ELR (cell line): ENCODE results near the gene TRPM2.

Source experiments
- DNase-seq: peaks from one replicate; pipeline ENCODE4 v3.0.0-alpha.2; 2015; ENCODE audit warnings: low read depth

TRPM2 gene

DNA sequence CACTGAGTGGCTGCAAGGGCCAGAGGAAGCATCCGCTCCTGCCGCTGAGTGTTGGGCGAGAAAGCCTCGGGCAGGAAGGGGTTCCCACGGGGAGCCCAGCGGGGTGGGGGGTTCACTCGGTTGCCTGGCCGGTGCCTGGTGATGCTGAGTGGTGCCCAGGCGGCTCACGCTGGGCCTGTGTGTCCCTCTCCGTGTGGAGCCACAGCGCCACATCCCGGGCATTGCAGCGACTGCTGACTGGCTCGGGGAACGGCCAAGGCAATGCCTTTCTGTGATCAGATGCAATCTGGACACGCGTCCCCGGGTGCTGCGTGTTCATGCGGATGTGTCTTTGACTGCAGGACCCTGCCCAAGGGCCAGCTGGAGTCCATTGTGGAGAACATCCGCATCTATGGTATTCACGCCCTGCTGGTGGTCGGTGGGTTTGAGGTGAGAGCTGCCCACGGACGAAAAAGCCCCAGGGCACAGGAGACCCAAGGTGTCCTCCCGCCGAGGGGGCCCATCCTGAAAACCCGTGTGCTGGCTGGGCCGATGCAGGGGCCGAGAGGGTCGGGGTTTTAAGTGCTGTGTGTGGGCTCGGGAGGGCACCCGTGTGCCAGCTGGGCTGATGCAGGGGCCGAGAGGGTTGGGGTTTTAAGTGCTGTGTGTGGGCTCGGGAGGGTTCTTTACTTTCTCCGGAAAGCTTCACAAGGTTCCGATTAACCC, 30.6 kb upstream of the TRPM2 start:
- no peak for DNase-seq

DNA sequence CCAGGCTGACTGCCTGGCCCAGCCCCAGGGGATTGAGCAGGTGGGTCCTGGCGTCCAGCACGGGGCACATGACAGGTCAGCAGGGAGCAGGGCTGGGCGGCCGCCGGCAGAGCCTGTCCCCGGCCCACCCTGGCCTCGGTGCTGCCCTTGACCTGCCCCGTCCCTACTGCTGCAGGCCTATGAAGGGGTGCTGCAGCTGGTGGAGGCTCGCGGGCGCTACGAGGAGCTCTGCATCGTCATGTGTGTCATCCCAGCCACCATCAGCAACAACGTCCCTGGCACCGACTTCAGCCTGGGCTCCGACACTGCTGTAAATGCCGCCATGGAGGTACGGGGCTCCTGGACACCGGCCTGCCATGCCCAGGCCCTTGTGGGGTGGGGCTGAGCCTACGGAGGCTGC, 29.8 kb upstream of the TRPM2 start:
- DNase-seq: no peak

DNA sequence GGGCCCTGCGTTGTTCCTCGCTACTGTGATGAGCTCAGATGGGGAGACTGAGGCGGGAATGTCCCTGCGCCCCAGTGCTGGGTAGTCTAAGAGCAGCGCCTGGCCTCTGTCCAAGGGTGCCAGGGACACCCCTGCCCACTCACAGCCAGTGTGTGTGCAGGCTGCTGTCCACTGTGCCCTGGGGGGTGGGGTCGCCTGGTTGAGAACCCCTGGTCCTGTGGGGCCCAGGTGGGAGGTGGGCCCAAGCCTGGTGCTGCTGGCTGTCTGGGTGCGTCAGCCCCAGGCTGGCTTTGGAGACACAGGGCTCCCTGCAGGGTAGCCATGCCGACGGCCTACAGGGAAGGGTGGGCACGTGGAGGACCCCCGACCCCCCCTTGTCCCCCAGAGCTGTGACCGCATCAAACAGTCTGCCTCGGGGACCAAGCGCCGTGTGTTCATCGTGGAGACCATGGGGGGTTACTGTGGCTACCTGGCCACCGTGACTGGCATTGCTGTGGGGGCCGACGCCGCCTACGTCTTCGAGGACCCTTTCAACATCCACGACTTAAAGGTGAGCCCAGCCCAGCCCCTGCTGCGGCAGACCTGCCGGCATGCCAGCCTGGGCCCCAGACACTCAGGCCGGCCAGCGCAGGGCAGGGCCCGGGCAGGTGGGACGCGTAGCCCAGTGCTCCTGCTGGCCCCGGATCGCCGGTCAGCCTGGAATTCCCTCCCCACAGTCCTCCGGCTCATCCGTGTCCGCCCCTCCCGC, 29.1 kb upstream of the TRPM2 start:
- no peak for DNase-seq

DNA sequence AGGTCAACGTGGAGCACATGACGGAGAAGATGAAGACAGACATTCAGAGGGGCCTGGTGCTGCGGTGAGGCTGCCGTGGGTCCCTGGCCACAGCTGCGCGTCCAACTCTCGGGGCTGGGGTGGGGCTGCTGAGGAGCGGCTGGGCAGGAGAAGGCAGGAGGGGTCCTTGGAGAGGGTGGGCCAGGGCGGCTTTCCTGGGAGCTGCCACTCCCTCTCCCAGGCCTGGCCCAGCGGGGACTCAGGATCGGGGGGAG, 28.6 kb upstream of the TRPM2 start:
- DNase-seq: no peak

- DNase-seq: no peak
These were observed 27.8 kb upstream of the TRPM2 start for GRCh38 chr21:44325386-44326271.

GRCh38 chr21:44326272-44326647, 27.2 kb upstream of the TRPM2 start:
- DNase-seq: no peak

DNA sequence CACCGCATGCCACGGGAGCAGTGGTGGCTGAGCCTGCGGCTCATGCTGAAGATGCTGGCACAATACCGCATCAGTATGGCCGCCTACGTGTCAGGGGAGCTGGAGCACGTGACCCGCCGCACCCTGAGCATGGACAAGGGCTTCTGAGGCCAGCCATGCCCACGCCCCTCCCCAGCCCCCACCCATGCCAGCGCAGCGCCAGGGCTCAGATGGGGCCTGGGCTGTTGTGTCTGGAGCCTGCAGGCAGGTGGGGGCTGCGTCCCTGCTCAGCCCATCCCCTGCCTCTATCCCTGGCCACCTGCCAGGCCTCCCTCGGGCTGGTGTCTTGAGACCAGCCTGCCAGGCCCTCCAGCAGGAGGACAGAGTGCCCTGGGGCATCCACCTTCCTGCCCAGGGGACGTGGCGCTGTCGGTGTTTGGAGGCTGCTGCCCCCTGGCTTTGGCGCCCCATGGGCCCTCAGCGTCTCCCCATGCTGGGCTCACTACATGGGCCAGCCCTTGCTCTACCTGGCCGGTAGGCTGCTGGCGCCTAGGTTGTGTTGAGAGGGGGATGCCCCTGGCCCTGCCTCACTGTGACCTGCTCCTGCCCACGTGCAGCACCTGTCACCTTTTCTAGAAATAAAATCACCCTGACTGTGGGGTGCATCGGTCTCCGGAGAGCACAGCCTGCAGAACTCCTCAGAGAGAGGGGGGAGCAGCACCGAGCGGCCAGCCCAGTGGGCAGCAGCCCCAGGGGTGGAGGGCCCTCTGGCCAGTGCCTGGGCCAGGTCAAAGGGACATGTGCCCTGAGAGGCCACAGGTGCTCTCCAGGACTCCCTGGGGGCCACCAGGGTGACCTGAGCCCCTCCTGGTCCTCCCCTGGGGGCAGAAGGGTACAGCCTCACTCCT, 26.5 kb upstream of the TRPM2 start:
- DNase-seq: no peak

GRCh38 chr21:44327603-44327974, 25.8 kb upstream of the TRPM2 start:
- DNase-seq: no peak

DNA sequence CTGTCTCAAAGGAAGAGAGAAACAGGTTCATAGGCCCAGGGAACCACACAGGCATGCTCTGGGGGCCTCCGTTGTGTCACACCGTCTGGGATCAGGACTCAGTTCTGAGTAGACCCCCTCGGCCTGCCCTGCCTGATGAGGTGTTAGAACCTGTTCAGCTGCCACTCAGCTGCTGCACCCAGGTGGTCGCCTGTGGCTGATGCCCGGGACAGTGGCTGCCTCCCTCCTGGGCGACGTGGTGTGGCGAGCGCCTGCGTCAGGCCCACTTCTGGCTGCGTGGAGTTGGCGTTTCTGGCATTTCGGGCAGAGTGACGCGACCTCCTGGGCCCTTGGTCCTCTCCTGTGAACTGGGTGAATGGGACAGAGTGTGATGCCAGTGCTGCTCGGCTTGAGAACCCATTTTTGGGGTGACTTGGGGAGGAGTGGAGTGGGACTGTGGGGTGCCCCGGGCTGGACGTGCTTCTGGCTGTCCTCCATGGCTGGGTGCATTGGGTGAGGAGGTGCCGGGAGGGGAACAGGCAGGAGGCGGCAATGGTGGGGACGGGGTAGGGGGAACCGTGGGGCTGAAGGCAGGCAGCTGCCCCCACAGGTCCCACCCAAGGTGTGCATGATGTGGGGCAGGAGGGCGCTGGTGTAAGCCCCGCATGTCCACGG, 25.1 kb upstream of the TRPM2 start:
- DNase-seq: no peak

- no peak for DNase-seq
These were observed 24.1 kb upstream of the TRPM2 start for GRCh38 chr21:44329086-44329889.

- DNase-seq: no peak
These were observed 23.3 kb upstream of the TRPM2 start for GRCh38 chr21:44329971-44330681.

DNA sequence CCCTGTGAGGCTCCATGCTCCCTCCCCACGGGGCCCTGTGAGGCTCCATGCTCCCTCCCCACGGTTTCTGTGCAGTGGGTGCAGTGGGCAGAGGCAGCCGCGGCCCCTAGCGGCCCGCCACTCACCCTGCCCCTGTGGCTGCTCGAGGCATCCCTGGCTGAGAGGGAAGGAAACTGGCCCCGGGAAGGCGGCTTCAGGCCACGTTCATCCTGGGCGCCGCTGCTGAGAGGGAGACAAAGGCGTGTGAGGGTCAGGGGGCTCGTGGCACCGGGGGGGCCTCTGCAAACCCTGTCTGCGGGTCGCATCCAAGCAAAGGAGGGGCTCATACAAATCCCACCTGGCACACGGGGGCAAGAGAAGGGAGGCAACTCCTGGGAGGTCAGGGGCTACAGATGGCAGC, 22.7 kb upstream of the TRPM2 start:
- no peak for DNase-seq

DNA sequence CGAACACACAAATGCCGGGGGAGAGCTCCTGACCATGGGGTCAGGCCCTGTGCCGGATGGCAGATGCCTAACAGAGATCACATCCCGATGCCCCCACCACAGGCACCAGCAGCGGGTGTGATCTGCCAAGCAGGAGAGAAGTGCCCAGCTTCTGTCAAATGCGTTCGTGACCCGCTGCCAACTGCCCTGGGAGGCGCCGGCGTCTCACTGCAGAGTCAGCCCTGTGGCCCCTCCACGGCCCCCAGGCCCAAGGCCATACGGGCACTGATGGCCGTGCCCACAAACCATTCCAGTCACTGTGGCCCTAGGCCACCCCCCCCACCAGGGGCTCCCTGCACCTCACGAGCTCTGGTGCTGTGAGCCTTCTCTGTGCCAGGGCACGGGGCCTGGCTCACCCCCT, 22.2 kb upstream of the TRPM2 start:
- DNase-seq: no peak

GRCh38 chr21:44331650-44332307, 21.6 kb upstream of the TRPM2 start:
- DNase-seq: peak; percentile 23

GRCh38 chr21:44332383-44332782, 21.0 kb upstream of the TRPM2 start:
- DNase-seq: no peak

DNA sequence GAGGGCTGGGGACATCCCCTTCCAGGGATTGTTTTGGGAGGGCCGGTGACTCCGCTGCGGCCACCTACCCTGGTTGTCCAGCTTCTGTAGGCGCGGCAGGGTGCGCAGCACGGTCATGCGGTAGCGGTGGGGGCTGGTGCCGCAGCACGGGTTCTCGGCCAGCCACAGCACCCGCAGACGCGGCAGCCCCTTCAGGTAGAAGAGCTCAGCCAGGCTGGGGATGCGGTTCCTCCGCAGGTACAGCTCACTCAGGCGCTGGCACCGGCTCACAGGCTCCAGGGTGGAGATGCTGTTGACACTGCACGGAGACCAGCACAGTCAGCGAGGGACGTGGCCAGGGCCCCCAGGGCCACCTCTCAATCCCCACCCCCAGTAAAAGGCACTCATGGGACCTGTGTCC, 20.5 kb upstream of the TRPM2 start:
- DNase-seq: no peak

DNA sequence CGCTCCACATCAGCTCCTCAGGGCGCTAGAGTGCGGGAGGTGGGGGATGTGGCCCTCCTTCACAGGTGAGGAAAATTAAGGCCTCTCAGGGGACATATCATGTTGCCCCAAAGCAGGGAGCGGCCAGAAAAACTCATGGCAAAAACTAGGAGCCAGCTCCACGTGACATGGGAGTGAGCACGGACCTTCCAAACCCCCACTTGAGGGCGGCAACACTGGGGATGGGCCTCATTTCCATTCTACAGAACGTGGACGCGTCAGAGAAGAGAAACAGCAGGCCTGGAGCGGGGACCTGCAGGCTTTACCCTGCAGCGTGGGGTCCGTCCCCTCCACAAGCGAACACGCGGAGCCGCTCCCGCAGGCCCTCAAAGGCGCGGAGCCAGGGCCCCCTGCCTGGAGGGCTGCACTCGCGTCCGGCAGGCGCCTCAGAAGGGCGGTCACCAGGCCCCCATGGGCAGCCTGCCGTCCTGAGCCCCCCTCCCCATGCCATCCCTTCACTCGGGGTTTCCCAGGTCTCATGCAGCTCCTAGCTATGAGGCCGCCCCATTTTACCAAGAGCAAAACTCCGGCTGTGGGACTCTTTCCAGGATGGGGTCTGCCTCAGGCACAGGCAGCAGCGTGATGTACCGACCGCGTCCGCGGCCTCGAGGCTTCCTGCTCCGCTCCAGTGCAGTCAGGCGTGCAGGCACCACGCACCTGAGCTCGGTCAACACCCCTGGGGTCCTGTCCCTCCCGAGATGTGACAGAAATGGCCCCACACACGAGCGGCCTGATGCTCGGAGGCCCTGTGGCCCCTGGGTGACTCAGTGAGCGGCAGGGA, 19.7 kb upstream of the TRPM2 start:
- no peak for DNase-seq

- DNase-seq: no peak
These were observed 18.9 kb upstream of the TRPM2 start for GRCh38 chr21:44334329-44335030.
